Kidney glomerular epithelial cell (primary cell): ENCODE measurements around the gene VNN1.

Source experiments
- DNase-seq: peaks from one replicate; lab custom pipeline; 2025; lab: John Stamatoyannopoulos, UW

Gene VNN1

GRCh38 chr6:132713352-132714134, at the start of gene VNN1:
Gene VNN1 (minus strand): TSS chr6:132714055. CDS start chr6:132714035, 20 bp downstream.
- DNase-seq, result no peak

GRCh38 chr6:132763269-132763668, 49.4 kb upstream of the VNN1 start:
- DNase-seq, result peak; percentile 3

GRCh38 chr6:132760256-132760655, 46.4 kb upstream of the VNN1 start:
- no peak for DNase-seq

GRCh38 chr6:132758689-132759088, 44.8 kb upstream of the VNN1 start:
- no peak for DNase-seq

- DNase-seq, result no peak
Observed at GRCh38 chr6:132752255-132752654, 38.4 kb upstream of the VNN1 start.

- no peak for DNase-seq
Observed at GRCh38 chr6:132751828-132752227, 38.0 kb upstream of the VNN1 start.

- DNase-seq, result no peak
Observed at GRCh38 chr6:132751306-132751705, 37.5 kb upstream of the VNN1 start.

GRCh38 chr6:132750455-132751248, 36.8 kb upstream of the VNN1 start:
- DNase-seq, result no peak

GRCh38 chr6:132749111-132749510, 35.3 kb upstream of the VNN1 start:
- no peak for DNase-seq

- DNase-seq, result no peak
Observed at GRCh38 chr6:132748446-132748845, 34.6 kb upstream of the VNN1 start.

- no peak for DNase-seq
Observed at GRCh38 chr6:132746048-132746447, 32.2 kb upstream of the VNN1 start.

- no peak for DNase-seq
Observed at GRCh38 chr6:132742495-132742894, 28.6 kb upstream of the VNN1 start.

GRCh38 chr6:132741281-132741680, 27.4 kb upstream of the VNN1 start:
- DNase-seq, result no peak

GRCh38 chr6:132736239-132736638, 22.4 kb upstream of the VNN1 start:
- DNase-seq, result peak; percentile 5

GRCh38 chr6:132734694-132735236, 20.9 kb upstream of the VNN1 start:
- peak; percentile 0 for DNase-seq

GRCh38 chr6:132733814-132734213, 20.0 kb upstream of the VNN1 start:
- DNase-seq, result no peak

- DNase-seq, result no peak
Observed at GRCh38 chr6:132733283-132733682, 19.4 kb upstream of the VNN1 start.

GRCh38 chr6:132731086-132731485, 17.2 kb upstream of the VNN1 start:
- peak; percentile 3 for DNase-seq

GRCh38 chr6:132730560-132730959, 16.7 kb upstream of the VNN1 start:
- DNase-seq, result peak; percentile 63

- no peak for DNase-seq
Observed at GRCh38 chr6:132728616-132729015, 14.8 kb upstream of the VNN1 start.

- no peak for DNase-seq
Observed at GRCh38 chr6:132726608-132726975, 12.7 kb upstream of the VNN1 start.

- no peak for DNase-seq
Observed at GRCh38 chr6:132725947-132726607, 12.2 kb upstream of the VNN1 start.

- DNase-seq, result no peak
Observed at GRCh38 chr6:132725471-132725870, 11.6 kb upstream of the VNN1 start.
